IPS DF 4.7 (cell line): ENCODE results near the gene ENO1.
"Not testable (repeated sequence)": the region's sequence is repeated elsewhere in the genome, so short reads cannot be mapped to it uniquely, and the experiment has no call there.

Source experiments
- DNase-seq: peaks from one replicate; pipeline ENCODE4 v3.0.0-alpha.2; 2013; ENCODE audit warnings: low spot score; ENCODE audit errors: extremely low read depth

ENO1 gene

GRCh38 chr1:8847990-8848389 lies 30.5 kb downstream of the ENO1 start:
- DNase-seq, result no peak

- no peak for DNase-seq
These were observed 32.2 kb downstream of the ENO1 start for GRCh38 chr1:8846263-8846662.

GRCh38 chr1:8845104-8846097 lies 33.1 kb downstream of the ENO1 start:
- DNase-seq, result no peak

GRCh38 chr1:8844501-8845006 lies 33.9 kb downstream of the ENO1 start:
- DNase-seq, result no peak

GRCh38 chr1:8841395-8841794 lies 37.1 kb downstream of the ENO1 start:
- no peak for DNase-seq

GRCh38 chr1:8839990-8840389 lies 38.5 kb downstream of the ENO1 start:
- DNase-seq, result no peak

- no peak for DNase-seq
These were observed 42.4 kb downstream of the ENO1 start for GRCh38 chr1:8835941-8836643.

GRCh38 chr1:8831340-8831739 lies 47.1 kb downstream of the ENO1 start:
- no peak for DNase-seq

- DNase-seq, result not testable (repeated sequence)
These were observed 47.8 kb downstream of the ENO1 start for GRCh38 chr1:8830732-8831131.

- DNase-seq, result no peak
These were observed 52.5 kb downstream of the ENO1 start for GRCh38 chr1:8825985-8826481.

- no peak for DNase-seq
These were observed 55.2 kb downstream of the ENO1 start for GRCh38 chr1:8823295-8823664.

GRCh38 chr1:8822373-8823294 lies 55.9 kb downstream of the ENO1 start:
- no peak for DNase-seq

- no peak for DNase-seq
These were observed 57.4 kb downstream of the ENO1 start for GRCh38 chr1:8821084-8821483.

- DNase-seq, result not testable (repeated sequence)
These were observed 59.7 kb downstream of the ENO1 start for GRCh38 chr1:8818789-8819188.

GRCh38 chr1:8818325-8818775 lies 60.1 kb downstream of the ENO1 start:
- no peak for DNase-seq

GRCh38 chr1:8817412-8818324 lies 60.8 kb downstream of the ENO1 start, which contains the start of gene RERE:
TSS of gene RERE (minus strand) at chr1:8817640.
- no peak for DNase-seq

GRCh38 chr1:8816831-8817411 lies 61.6 kb downstream of the ENO1 start:
- DNase-seq, result no peak

GRCh38 chr1:8816264-8816663 lies 62.2 kb downstream of the ENO1 start:
- DNase-seq, result no peak

GRCh38 chr1:8815582-8816151 lies 62.8 kb downstream of the ENO1 start:
- DNase-seq, result no peak
